GM12801 (cell line): ENCODE results near the gene TMED4.

Experiments used
- CTCF ChIP-seq: IDR thresholded peaks from one replicate; pipeline ENCODE4 v1.5.1; 2011; ENCODE audit warnings: control low read depth; ENCODE audit not compliant: insufficient read length; ENCODE audit errors: extremely low read depth

The TMED4 gene

GRCh38 chr7:44583146-44583865, 1.3 kb upstream of the TMED4 start:
- no peak for TF ChIP-seq CTCF

GRCh38 chr7:44580945-44581878, 819 bp downstream of the TMED4 start:
- no peak for TF ChIP-seq CTCF

- no peak for TF ChIP-seq CTCF
Measured at GRCh38 chr7:44576228-44576627, 5.8 kb downstream of the TMED4 start.

GRCh38 chr7:44575054-44575453, 7.0 kb downstream of the TMED4 start:
- no peak for TF ChIP-seq CTCF

GRCh38 chr7:44574287-44574872, 7.7 kb downstream of the TMED4 start:
- TF ChIP-seq CTCF = no peak

- TF ChIP-seq CTCF = no peak
Measured at GRCh38 chr7:44573464-44574286, 8.4 kb downstream of the TMED4 start, which contains the start of gene DDX56. Gene DDX56 (minus strand): TSS chr7:44573908. CDS start chr7:44573895, 13 bp downstream.
